Medulla oblongata (tissue), 1 donor: ENCODE results near the gene MED17.
"Not testable (repeated sequence)": the region's sequence is repeated elsewhere in the genome, so short reads cannot be mapped to it uniquely, and the experiment has no call there.

Source experiments
- DNase-seq: peaks from one replicate; pipeline ENCODE4 v3.0.0-alpha.2; 2015; ENCODE audit errors: extremely low spot score

The MED17 gene

DNA sequence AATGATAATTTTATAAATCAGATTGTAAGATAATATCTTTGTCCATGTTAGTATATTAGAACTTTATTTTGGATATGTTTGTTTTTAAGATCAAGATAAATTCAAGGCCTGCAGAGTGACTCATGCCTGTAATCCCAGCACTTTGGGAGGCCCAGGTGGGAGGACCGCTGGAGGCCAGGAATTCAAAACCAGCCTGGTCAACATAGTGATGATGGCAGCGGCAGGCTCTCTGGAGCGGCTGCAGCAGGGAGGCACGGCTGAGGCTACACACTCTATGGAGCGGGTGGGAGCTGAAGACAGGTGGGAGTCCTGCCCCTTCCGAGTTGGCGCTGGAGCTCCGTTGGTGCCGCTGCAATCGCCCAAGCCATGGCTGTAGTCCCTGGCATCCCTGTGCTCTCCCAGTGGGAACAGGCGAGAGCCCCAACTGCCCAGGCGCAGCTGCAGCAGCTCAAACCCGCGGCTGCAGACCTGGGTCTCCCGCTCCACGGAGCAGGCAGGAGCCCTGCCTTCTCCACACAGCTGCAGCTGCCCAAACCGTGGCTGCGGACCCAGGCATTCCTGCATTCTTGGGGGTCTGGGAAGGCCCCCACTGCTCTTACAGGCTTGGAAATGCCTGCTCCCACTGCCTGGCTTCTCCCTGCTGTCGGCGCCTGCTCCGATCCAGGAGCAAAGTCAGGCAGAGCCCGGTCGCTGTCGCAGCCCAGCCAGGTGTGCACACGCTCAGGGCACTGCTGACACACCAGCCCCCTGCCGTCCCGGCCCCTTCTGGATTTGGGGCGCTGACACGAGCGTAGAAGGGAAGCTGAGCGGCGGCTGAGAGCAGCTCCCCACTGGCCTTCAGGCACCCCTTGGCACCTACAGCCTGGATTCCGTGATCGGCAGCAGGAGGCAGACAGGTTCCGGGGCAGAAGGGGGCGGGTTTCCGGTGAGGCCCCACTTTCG, 25.9 kb upstream of the MED17 start:
- no peak for DNase-seq

DNA sequence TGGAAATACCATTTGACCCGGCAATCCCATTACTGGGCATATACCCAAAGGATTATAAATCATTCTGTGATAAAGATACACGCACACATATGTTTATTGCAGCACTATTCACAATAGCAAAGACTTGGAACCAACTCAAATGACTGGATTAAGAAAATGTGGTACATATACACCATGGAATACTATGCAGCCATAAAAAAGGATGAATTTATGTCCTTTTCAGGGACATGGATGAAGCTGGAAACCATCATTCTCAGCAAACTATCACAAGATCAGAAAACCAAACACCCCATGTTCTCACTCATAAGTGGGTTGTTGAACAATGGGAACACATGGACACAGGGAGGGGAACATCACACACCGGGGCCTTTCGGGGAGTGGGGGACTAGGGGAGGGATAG, 25.0 kb upstream of the MED17 start:
- not testable (repeated sequence) for DNase-seq

DNA sequence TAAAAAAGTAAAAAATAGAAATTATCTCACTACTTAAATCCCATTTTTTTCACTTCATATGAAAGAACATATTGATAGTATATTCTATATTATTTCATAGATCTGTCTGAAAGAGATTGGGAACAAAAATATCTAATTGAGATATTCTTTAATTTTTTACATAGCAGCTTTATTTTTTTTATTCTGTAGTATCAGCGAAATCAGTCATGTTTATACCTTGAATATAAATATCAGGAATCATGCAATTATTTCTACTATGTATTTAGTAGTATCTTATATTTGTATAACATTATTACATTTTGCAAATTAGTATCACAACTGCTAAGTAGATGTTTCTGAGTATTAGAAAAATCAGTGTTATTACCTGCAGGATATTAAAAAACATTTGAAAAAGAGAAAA, 22.2 kb upstream of the MED17 start:
- DNase-seq = no peak

DNA sequence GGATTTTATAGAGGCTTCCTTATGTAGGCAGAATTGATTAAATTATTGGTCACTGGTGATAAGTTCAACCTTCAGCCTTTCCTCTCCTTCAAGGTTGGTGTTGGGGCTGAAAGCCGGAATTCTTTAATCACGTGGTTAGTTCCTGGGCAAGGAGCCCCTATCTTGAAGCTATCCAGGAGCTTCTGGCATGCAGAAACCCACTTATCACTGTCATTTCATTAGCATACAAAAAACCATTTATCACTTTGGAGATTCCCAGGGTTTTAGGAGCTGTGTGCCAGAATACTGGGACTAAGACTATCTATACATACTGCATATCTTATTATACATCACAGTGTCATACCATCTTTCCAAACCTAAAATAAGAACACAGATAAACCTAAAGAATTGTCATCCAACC, 18.5 kb upstream of the MED17 start:
- no peak for DNase-seq

DNA sequence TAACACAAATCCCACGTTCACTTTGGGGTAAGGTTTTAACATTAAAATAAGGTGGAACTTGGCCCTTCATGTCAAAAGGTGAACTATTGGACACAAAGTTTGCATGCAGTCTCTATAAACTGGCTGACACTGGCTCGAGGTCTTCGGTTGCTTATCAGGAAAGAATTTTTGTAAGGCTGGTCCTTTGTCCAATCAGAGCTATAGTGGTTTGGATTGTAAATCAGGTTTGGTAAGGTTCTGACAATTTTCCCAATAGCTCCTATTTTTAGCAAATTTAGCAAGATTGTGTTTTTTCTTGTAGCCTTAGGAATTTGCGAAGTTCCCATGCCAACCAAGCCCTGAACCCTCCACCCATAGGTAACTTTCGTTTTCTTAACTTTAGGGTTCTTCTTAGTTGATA, 17.6 kb upstream of the MED17 start:
- DNase-seq = no peak

DNA sequence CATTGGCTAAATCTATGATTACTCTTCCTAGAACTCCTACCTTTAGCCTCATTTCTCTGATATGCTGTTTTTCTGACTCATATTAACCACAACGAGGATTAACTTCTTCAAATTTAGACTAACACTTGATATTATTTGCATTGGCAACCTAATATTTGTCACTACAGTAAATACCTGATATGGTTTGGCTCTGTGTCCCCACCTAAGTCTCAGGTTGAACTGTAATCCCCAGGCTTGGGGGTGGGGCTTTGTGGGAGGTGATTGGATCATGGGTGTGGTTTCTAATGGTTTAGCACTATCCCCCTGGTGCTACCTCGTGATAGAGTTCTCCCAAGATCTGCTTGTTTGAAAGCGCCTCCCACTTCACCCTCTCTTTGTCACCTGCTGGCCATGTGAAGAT, 17.1 kb upstream of the MED17 start:
- DNase-seq = no peak

DNA sequence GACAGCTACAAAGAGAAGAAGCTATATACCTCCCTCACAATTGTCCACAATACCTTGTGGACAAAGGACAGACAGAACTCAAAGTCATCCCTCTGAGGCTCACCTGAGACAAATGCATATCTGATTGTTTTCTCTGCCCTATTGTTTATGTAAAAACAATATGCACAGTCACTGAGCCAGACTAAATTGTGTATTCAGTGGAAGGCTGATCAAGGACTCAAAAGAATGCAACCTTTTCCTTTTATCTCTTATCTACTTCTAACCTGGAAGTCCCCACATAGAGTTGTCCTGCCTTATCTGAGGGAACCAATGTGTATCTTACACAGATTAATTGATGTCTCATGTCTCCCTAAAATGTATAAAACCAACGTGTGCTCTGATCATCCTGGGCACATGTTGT, 13.9 kb upstream of the MED17 start:
- no peak for DNase-seq

DNA sequence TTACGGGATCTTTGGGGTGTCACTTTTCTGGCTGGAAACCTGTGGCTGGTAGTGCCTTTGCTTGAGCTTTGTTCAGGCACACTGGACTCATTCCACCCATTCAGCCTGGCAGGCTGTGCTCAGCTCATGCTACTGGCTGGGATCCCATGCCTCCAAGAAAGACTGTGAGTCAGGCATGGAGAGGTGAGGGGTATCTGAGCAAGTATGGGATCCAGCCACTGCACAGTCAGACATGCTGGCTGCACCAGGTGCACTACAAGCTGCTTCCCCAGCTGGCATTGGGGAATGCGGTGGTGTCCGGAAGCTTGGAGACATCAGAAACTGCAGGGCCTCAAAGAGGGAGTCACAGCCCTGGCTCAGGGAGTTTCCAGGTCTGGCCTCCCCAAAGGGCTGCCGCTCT, 12.0 kb upstream of the MED17 start:
- no peak for DNase-seq

DNA sequence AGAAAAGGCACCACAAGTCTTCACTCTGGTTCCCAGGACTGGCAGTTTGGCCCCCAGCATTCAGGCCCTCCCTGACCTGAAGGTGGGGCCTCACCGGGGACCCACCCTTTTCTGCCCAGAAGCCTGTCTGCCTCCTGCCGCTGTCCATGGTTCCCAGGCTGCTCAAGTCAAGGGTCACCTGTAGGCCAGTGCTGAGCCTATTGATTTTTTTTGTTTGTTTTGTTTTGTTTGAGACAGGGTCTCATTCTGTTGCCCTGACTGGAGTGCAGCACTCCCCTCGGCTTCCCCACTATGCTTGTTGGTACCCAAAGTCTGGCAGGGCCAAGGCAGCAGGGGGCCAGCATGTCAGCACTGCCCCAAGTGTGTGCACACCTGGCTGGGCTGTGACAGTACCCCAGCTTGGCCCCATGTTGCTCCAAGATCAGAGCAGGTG, 11.0 kb upstream of the MED17 start:
- DNase-seq = no peak

DNA sequence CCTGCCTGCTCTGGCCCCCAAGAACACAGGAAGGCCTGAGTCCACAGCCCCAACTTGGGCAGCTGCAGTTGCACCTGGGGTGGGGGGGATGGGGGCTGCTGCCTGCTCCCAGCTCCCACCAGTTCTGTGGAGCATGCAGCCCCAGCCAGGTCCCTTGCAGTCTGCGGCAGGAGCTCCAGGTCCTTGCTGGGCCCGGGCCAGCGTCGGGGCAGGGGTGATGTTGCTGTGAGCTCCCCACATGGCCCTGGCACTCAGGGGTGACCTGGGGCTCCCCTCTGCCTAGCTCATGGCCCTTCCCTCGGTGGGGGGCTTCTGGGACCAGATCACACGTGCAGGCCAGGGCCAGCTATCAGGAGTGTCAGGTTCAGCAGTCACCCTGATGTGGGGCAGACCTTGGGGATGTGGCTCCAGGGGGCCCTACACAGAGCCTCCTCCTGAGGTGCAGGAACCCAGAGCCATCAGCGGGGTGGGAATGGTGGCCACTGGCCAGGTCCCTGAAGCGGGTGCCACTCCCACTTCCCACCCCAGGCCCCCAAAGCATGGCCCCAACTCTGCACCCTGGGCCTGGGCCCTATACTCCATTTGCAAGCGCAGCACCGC, 10.4 kb upstream of the MED17 start:
- DNase-seq = no peak

DNA sequence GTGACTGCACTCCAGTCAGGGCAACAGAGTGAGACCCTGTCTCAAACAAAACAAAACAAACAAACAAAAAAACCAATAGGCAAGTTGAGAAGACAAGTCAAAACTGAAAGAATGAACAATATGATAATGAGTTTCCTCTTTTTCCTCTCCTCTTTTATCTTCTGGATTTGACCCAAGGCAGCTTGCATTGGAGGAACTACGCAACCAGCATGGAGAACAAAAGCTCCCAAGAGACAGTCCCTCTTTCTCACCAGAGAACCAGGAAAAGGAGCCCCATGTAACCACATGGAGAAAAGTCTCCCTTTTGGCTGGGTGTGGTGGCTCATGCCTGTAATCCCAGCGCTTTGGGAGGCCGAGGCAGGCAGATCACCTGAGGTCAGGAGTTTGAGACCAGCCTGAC, 9.5 kb upstream of the MED17 start:
- peak; percentile 5 for DNase-seq

DNA sequence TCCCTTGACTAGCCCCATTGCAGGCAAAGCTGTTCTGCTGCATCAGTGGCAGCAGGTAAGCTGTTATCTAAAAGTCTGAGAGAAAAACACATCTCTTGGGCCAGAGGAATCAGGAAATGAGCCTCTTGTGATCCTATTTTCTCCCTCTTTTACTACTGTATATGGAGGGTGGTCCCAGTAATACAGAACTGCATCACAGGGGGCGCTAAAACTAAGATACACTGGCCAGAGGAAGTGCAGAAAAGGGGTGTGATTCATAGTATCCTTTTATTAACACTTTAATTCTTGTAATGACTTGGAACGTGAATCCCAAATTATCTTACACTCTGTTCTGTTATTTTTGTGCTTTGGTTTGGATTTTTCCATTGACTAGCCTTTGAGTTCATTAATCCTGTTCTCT, 8.8 kb upstream of the MED17 start:
- DNase-seq = no peak

DNA sequence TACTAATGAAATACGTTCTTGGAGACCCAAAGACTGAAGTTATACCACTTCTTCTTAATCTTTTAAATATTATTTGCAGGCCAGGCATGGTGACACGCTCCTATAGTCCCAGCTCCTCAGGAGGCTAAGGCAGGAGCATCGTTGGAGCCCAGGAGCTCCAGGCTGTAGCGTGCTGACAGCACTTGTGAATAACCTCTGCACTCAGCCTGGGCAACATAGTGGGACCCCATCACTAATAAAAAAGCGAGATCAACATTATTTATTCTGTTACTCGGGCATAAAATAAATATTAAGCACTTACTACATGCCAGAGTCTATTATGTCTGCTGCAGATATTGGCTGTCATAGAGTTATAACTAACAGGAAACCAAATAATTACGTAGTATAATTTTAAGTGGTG, 720 bp upstream of the MED17 start:
- DNase-seq = no peak

DNA sequence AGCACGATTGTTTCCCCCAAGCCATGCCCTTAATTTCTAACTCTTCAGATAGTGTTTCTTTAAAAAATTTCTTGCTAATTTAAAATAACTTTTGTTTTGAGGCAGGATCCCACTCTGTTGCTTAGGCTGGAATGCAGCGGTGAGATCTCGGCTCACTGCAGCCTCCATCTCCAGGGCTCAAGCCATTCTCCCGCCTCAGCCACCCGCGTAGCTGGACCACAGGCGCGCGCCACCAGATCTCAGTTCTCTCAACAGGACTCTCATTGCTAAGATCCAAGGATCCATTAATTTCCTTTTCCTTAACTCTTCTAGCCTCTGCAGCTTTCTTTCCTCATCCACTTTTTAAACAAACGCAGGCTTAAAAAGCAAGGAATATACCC, 327 bp upstream of the MED17 start:
- DNase-seq = no peak

DNA sequence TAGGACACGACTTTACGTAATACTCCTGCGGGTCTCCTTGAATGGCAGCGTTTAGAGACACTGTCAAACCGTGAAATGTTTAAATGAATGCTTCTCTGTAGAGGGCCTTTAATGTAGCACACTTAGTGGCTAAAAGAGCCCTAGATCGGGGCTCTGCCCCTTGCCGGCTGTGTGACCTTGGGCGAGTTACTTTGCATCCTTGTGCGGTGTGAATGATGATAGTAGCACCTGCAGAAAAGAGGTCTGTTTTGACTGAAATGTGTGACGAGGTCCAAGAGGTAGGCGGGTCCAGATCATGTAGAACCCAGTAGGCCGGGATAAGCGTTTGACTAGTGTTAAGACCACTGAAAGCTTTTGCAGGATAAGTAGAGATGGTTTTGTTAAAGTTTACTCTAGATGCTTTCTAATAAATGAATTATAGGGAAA, 866 bp downstream of the MED17 start:
- no peak for DNase-seq

DNA sequence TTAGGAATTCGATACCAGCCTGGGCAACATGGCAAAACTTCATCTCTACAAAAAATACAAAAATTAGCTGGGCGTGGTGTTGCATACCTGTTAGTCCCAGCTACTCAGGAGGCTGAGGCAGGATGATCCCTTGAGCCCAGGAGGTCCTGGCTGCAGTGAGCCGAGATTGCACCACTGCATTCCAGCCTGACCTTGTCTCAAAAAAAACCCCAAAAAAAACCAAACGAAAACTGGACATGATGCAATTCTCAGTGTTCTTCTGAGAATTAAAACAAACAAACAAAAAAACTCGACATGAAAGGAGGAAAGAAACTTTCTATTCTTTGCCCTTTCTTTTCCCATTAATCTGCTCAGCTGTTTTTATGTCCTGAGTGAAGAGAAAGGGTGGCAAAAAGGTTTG, 7.4 kb downstream of the MED17 start:
- DNase-seq = no peak

DNA sequence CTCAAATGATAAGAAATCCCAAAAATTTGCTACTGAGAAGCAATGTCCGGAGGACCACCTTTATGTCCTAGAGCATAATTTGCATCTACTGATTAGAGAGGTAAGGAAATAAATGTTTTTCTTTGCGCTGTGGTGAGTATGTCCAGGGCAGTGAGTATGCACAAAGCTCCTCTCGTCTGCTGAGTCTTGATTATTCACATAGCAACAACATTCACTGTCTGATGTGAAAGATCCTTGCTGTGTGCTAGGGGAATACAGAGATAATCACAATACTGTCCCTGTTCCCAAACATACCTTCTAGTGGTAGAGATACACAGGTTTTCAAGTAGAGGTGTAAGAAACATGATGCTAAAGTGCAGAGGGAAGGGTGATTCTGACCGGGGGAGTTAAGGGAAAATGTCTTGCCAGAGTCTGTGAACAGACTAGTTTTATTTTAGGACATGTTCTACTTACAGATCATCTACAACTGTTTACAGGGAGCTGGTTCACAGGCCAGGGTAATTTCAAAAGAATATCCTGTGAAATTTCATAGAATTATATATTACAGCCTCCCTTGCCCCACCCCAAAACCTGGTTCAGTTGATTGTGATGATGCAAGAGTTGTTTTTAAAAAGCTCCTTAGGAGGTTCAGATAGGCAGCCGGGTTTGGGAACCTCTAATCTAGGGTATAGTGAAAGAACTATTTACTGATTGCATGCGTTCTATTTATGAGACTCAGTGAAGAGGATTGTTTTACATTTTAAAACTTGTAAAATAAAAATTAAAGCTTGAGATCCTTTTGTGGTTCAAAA, 12.6 kb downstream of the MED17 start:
- DNase-seq = no peak

DNA sequence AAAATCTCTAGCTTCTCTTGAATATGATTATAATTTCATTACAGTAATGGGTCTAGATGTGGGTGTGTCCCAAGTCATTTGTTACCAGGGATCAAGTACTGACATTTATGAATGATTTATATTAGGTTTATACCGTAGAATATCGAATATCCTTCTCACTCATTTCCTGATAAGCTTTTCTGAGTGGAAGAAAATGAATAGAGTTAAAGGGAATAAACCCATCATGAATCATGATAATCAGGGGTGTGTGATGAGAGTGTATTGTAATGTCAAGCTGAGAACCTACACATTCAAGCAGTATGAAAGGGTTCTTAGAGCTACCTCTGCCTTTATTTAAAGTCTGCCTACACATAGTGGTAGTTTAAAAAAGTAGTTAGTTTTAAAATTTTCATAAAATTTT, 17.3 kb downstream of the MED17 start:
- no peak for DNase-seq

DNA sequence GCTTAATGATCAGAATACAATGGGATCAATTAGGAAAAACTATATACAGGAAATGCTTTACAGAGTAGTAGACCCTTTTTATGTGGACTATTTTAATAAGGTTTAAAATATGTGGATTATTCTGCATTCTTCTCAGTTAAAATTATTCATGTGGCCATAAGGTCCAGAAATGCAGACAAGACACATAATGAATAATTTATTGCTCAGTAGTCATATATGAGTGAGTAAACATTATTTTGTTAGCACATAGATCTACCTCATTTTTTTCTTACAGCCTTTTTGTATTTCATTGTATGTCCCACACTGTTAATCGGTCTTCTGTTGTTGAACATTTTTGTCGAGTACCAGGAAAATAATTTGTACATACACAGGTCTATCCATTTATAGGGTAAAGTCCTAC, 20.8 kb downstream of the MED17 start:
- no peak for DNase-seq

DNA sequence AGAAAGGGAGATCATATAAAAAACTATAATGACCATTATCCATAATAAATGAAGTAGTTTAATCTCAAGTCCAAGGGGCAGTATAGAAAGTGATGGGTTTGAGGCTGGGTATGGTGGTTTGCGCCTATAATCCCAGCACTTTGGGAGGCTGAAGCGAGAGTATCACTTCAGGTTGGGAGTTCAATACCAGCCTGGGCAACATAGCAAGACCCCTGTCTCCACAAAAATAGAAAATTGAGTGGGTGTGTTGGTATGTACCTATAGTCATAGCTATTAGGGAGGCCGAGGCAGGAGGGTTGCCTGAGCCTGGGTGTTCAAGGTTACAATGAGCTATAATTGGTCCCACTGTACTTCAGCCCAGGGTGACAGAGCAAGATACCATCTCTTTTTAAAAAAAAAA, 23.9 kb downstream of the MED17 start:
- no peak for DNase-seq

DNA sequence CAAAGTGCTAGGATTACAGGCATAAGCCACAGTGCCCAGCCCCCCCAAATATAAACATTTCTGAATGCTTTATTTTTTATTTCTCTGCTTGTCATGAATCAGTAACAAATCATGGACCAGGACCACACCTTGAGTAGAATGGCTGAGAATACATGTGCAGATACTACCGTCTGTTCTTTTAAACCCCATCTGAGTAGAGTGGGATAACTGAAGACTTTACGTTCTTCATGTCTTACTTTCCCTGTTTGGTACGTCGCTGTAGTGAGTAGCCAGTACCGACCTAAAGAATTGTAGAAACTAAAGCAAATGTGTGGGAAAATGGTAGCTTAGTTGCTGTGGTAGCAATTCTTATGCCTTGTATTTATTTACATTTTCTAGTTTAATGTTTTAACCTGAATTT, 29.9 kb downstream of the MED17 start:
- no peak for DNase-seq

DNA sequence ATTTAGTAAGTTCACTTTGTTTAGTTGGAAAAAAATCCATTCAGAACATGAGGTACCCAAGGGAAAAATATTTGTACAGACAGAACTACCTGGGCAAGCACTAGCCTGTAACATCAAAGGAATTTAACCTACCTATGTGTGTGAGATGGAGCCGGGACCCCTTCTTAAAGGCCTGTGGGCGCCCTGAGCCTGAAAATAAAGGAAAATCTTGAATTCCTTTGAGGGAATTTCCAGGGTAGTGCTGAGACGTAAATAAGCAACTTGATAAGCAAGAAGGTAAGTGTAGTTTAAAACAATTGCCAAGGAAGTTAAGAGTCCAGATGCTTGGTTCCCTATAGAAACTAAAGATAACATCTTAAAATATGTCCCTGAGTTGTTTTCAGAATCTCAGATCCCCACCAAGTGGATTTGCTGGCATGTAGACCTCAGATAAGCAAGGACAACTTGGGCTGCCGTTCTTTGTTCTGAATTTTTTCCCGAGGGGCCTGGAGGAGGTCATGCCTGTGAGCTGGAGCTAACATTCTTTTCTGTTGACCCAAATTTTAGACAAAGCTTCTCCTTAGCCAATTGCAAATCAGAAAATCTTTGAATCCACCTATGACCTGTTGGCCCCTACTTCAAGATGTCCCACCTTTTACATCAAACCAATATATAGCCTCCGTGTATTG, 31.0 kb downstream of the MED17 start:
- DNase-seq = no peak
